HG02885 (cell line): Measurements from ENCODE around the gene ADAMTSL1.

Experiments
- ATAC-seq: cut with Tn5 transposase; IDR thresholded peaks from one replicate; pipeline ENCODE4 v1.9.1; 2021; ENCODE audit warnings: mild to moderate bottlenecking; ENCODE audit not compliant: unreplicated experiment, poor library complexity

The ADAMTSL1 gene

GRCh38 chr9:18459962-18460584 lies 13.9 kb upstream of the ADAMTSL1 start:
- no peak for ATAC-seq

DNA sequence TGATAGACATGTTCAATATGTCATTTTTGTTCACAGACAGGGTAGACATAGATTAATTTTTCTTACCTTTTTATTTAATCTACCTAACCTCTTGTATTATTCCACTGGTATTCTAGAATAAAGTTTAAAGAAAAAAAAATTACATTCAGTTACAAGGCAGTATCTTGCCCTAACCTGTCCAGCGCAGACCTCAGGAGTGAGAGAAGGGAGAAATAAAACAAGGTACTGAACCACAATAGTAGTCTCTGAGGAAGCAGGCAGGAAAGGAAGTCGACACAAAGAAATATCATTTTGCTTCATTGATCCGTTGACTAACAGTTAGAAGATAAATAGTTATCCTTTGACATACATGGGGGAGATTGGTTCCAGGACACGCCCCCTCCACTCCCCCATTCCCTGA lies 12.5 kb upstream of the ADAMTSL1 start:
- ATAC-seq, result no peak

DNA sequence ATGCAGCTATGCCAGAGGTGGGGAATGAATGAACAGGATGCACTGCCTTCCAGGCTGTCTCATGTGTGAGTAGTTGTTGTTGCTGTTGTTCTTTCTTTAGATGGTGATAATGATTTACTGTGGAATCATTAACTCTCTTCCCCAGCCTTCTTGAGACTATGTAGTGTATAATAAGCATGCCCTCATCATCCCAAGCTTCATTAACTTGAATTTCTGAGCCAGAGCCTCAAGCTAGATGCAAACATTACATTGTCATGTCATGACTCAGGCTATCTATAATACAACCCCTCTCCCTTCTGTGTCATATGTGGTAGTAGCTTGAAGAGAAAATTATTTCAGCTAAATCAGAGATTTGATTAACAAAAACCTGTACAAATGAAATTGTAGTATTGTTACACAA lies 10.0 kb upstream of the ADAMTSL1 start:
- ATAC-seq, result no peak

DNA sequence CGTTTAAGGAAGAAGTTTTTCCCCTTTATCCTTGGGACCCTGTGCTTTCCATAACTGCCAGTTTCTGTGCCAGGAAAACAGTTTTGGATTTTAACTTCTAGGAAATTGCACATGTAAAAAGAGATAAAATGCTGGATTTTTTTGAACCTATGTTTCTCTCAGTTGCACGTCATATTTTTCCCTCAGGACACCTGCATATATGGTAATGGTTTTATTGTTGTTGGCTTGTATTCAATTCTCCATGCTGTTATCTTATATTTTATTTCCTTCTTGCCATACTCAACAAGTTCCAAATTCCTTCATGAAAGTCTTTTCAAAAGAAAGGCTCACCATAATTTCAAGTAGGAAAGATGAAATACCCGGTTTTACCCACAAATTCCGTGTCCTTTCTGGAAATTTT lies 7.9 kb upstream of the ADAMTSL1 start:
- ATAC-seq, result no peak

DNA sequence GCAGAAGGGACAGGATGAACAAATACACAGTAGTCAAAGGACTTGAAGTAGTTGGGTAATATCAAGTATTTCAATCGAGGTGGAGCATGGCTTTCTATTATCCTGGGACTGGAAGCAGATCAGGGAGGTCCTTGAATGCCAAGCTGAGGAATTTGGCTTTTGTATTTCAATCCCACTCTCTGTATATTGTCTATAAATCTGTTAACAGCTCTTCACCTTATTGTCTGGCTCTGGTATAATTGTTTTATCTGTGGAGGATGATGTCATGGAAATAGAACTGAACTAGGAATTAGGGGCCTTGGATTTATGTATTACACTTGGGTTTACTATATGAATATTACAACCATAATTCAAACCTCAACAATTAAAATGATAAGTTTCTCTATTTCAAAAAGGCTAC lies 6.3 kb upstream of the ADAMTSL1 start:
- ATAC-seq, result no peak

DNA sequence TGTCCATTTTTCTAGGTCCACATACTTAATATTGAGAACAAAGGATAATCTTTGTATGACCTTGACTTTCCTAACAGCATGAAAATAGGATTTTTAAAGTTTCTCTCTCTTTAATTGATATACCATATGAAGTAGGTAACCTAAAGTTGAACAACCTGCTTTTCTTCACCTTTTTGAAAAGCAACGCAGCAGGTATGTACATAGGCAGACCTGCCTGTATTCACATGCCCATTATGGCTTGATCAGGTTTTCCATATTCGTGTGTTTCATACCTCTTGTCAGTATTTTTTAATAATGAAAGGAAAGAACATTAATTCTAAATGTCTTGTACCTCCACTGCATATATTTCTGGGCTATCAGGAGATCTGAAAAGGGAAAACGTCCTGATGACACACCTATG lies 1.5 kb upstream of the ADAMTSL1 start:
- no peak for ATAC-seq

GRCh38 chr9:18472841-18473251 lies 1.1 kb upstream of the ADAMTSL1 start:
- no peak for ATAC-seq

GRCh38 chr9:18474783-18475182 lies 830 bp downstream of the ADAMTSL1 start:
- no peak for ATAC-seq

- ATAC-seq, result no peak
These were observed 3.2 kb downstream of the ADAMTSL1 start for GRCh38 chr9:18477121-18477660.

DNA sequence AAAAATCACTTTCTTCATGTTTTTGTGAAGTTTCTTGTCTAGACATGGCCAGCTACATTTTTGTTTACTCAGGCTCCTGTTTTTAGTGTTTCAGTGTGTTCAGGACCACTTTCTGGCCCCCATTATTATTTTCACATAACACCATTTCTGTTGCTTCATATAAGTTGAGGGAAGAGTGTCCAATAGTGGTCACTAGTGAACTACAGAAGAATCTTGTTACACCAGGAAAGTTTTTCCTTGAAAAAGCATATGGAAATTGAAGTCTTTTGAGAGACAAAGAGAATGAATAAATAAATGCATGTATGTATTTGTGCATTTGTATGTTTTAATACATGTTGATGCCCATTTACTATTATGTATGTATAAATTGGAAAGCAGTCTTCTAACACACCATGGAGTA lies 3.8 kb downstream of the ADAMTSL1 start:
- ATAC-seq, result no peak

DNA sequence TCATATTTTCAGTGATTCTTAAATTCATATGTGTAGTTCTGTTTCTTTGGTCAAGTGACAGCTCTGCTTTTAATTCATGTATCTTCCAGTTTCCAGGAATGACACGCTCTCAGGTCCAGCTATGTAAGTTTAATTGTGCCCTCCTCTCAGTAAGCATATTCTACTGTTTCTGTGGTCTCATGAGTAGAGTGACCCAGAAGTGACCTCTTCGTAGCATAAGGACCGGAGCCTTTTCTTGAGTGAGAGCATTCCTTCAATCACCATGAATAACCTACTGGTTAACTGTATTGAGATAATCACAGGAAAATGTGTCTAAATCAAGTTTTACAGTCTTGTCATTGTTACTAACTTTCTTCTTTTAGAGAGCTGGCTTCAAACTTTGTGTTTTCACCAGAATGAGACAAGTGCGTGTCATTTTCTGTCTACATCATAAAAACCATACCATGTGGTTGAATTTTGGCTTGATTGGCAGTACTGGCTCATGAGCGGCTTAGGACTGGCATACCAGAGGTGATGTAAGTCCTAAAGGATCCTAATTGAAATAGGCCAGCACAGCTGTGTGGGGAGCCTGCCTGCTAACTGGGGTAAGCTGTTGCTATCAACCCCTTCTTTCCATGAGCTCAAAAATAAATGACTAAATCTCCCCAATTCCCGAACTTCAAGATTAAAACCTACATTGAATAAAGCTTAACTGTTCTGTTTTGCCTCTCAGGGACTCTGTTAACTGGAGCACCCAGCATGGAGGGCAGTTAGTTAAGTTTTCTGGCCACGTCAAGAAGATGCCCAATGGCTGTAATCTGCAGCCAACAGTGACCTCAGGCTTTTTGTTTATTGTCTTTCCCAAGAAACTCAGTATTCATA lies 4.8 kb downstream of the ADAMTSL1 start:
- ATAC-seq, result no peak

- no peak for ATAC-seq
These were observed 5.5 kb downstream of the ADAMTSL1 start for GRCh38 chr9:18479405-18479804.

DNA sequence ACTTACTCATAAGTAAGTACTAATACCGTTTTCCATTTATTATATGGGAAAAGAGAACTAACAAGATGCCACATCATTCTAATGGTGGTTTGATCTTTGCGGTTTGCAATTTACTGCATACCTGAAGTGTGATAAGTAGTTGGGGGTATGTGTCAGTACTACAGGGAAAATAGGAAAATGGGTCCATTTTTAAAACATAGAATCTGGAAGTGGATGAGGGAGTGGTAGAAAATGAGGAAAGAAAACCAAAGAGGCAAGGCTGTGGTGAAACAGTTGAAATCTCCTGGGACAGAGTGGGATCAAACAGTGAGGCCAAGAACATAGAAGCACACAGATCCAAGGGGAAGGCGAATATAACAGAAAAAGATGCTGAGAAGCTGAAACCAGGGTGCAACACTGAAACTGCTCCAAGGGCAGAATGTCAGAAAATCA lies 6.7 kb downstream of the ADAMTSL1 start:
- no peak for ATAC-seq

DNA sequence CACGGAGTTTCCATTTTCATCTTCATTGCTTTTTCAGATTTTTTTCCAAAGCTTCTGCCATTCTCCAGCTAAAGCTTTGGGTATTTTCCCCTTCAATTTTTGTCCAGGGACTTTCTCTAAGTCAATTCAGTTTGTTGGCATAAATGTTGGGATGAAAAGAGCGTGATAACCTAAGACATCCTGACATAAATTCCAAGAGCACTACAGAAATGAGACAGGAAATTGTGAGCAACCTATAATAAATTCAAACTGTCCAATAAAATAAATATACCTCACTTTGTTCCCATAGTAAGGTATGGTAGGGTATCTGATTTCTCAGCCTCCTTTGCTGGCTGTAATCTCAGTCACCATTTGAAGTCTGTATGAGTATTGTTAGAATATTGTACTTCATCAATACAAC lies 8.4 kb downstream of the ADAMTSL1 start:
- no peak for ATAC-seq

GRCh38 chr9:18485714-18486113 lies 11.8 kb downstream of the ADAMTSL1 start:
- no peak for ATAC-seq

- ATAC-seq, result no peak
These were observed 13.7 kb downstream of the ADAMTSL1 start for GRCh38 chr9:18487611-18488010.

GRCh38 chr9:18488886-18489285 lies 14.9 kb downstream of the ADAMTSL1 start:
- no peak for ATAC-seq

GRCh38 chr9:18489861-18490260 lies 15.9 kb downstream of the ADAMTSL1 start:
- no peak for ATAC-seq

DNA sequence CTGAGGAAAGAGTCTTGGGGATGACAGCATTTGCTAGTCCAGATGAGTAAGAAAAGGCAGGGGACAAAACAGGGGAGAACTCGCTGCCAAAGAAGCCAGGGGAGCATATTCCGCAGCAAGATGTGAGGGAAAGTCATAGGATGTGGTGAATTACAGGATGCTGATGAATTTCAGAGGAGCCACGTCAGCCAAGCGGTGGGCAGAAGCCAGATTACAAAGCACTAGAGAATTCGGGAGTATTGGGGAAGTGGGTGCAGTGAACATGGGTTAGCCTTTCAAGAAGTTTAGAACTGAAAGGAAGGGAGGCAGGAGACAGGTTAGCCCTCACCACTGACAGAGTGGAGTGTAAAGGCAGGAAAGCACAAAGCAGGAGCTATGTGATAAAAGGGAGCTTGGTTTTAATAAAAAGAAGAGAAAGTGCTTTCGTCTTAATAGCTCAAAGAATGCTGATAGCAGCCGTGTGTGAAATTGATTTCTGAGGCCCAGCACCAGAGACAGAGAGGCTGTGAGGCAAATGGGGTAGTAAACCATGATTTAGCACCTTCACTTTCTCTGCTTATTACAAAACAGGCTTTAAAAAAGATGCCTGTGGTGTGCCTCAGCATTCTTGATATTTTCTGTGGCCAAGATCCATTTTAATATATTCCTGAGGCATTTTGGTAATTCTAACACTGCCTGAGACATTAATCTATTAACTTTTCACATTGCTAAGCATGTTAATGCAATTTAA lies 16.9 kb downstream of the ADAMTSL1 start:
- no peak for ATAC-seq

- no peak for ATAC-seq
These were observed 18.7 kb downstream of the ADAMTSL1 start for GRCh38 chr9:18492612-18493011.

GRCh38 chr9:18493451-18493993 lies 19.6 kb downstream of the ADAMTSL1 start:
- no peak for ATAC-seq
